ENCODE measurements around the gene ASPRV1.
"Not testable (repeated sequence)": the region's sequence is repeated elsewhere in the genome, so short reads cannot be mapped to it uniquely, and the experiment has no call there.

The ASPRV1 gene

GRCh38 chr2:69961496-69961895 is at the start of gene ASPRV1:
ASPRV1 (minus strand) TSS chr2:69961631; CDS start chr2:69961436, 195 bp downstream.
- DNase-seq (ENCODE audit: low read depth in 2 of 2, low spot score in 1 of 2) = no peak

- no peak for DNase-seq (ENCODE audit: low read depth in 2 of 2, low spot score in 1 of 2)
Observed at GRCh38 chr2:70010576-70011111, 49.2 kb upstream of the ASPRV1 start.

- DNase-seq (ENCODE audit: low read depth in 2 of 2, low spot score in 1 of 2) = no peak
Observed at GRCh38 chr2:70009762-70010575, 48.5 kb upstream of the ASPRV1 start.

GRCh38 chr2:70008290-70008689 is 46.9 kb upstream of the ASPRV1 start:
- DNase-seq (ENCODE audit: low read depth in 2 of 2, low spot score in 1 of 2) = no peak

GRCh38 chr2:70007151-70007550 is 45.7 kb upstream of the ASPRV1 start:
- no peak for DNase-seq (ENCODE audit: low read depth in 2 of 2, low spot score in 1 of 2)

GRCh38 chr2:70006447-70006784 is 45.0 kb upstream of the ASPRV1 start:
- DNase-seq (ENCODE audit: low read depth in 2 of 2, low spot score in 1 of 2) = no peak

- no peak for DNase-seq (ENCODE audit: low read depth in 2 of 2, low spot score in 1 of 2)
Observed at GRCh38 chr2:70005752-70006446, 44.5 kb upstream of the ASPRV1 start.

GRCh38 chr2:70005216-70005615 is 43.8 kb upstream of the ASPRV1 start:
- no peak for DNase-seq (ENCODE audit: low read depth in 2 of 2, low spot score in 1 of 2)

- no peak for DNase-seq (ENCODE audit: low read depth in 2 of 2, low spot score in 1 of 2)
Observed at GRCh38 chr2:70003093-70003830, 41.8 kb upstream of the ASPRV1 start.

- DNase-seq (ENCODE audit: low read depth in 2 of 2, low spot score in 1 of 2) = no peak
Observed at GRCh38 chr2:70002241-70002899, 40.9 kb upstream of the ASPRV1 start.

- DNase-seq (ENCODE audit: low read depth in 2 of 2, low spot score in 1 of 2) = not testable (repeated sequence)
Observed at GRCh38 chr2:70000529-70000928, 39.1 kb upstream of the ASPRV1 start.

GRCh38 chr2:69998761-69999160 is 37.3 kb upstream of the ASPRV1 start:
- DNase-seq (ENCODE audit: low read depth in 2 of 2, low spot score in 1 of 2) = no peak

- DNase-seq (ENCODE audit: low read depth in 2 of 2, low spot score in 1 of 2) = no peak
Observed at GRCh38 chr2:69997015-69997830, 35.8 kb upstream of the ASPRV1 start.

GRCh38 chr2:69995511-69995910 is 34.1 kb upstream of the ASPRV1 start:
- no peak for DNase-seq (ENCODE audit: low read depth in 2 of 2, low spot score in 1 of 2)

- DNase-seq (ENCODE audit: low read depth in 2 of 2, low spot score in 1 of 2) = no peak
Observed at GRCh38 chr2:69994166-69994565, 32.7 kb upstream of the ASPRV1 start.

GRCh38 chr2:69993708-69994107 is 32.3 kb upstream of the ASPRV1 start:
- no peak for DNase-seq (ENCODE audit: low read depth in 2 of 2, low spot score in 1 of 2)

- no peak for DNase-seq (ENCODE audit: low read depth in 2 of 2, low spot score in 1 of 2)
Observed at GRCh38 chr2:69993048-69993565, 31.7 kb upstream of the ASPRV1 start.

- DNase-seq (ENCODE audit: low read depth in 2 of 2, low spot score in 1 of 2) = no peak
Observed at GRCh38 chr2:69992310-69993047, 31.0 kb upstream of the ASPRV1 start.

GRCh38 chr2:69989441-69990105 is 28.1 kb upstream of the ASPRV1 start:
- no peak for DNase-seq (ENCODE audit: low read depth in 2 of 2, low spot score in 1 of 2)

Data from stimulated activated CD8-positive, alpha-beta memory T cell treated with anti-CD3 and anti-CD28 coated beads, Interleukin-4, amount 100 ng/mL, for 1 hour (primary cell).